ENCODE measurements around the gene PPM1E. TPM values are rescaled to one million over a fixed set of nuclear protein-coding genes. Genes with fewer than 3 reads are reported as not detected.

Gene PPM1E
- total and polyA plus RNA-seq, 2 of the 8 experiments (the other 6 are each of a cell fraction or from before 2014, with no cell fraction given): 5.0 to 10.4 TPM

DNA sequence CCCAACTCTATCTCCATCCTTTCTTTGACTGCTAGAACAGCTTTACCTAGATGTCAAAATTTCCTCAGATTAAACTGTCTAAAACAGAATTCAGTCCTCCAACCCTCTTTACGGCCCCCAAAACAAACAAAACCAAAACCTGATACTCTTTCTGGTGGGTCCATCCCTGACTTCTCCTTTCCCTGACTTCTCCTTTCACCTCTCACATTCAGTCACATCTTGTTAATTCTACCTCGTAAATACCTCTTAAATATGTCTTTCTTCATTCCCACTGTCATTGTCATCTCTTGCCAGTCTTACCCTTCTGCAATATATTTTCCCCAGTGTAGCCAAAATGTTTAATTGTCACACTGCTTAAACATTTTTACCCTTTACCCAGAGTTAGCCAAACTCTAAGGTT, 4.6 kb downstream of the PPM1E start:
- Histone ChIP-seq H4K91ac (replicated peaks; ENCODE audit: insufficient read length, low read length) (no peak overlapping the region), H3K23me2 (ENCODE audit: low read depth, low read length) (peaks cover 2% of the 10 kb centered on the region; the same call in 1 of the 2 replicates), H3K4ac (replicated peaks; ENCODE audit: insufficient read length, low read depth, low read length) (no peak overlapping the region), H4K8ac (ENCODE audit: extremely low read depth, insufficient read depth, low read length) (no peak overlapping the region), H3K4me3 (ENCODE audit: extremely low read depth in 1 of 4, insufficient read depth in 2 of 4, low read depth in 3 of 4, low read length in 4 of 4) (no peak overlapping the region), H3K14ac (ENCODE audit: insufficient read length) (no peak overlapping the region), H3K79me2 (ENCODE audit: control insufficient read depth in 1 of 2, insufficient read depth in 2 of 2, low read length in 2 of 2) (peaks cover 0 to 11% of the 10 kb centered on the region in 2 experiments; a peak in 1 of 4 replicates), H3K23ac (ENCODE audit: insufficient read length) (no peak overlapping the region), H3K27me3 (replicated peaks in 1 of 4; ENCODE audit: control insufficient read depth in 3 of 4, extremely low read depth in 1 of 4, insufficient read depth in 3 of 4, low read length in 3 of 4) (peaks cover 0 to 2% (median 0%) of the 10 kb centered on the region in 4 experiments; a peak in 3 of 7 replicates), H2BK12ac (ENCODE audit: low read depth, low read length) (no peak overlapping the region), H2BK20ac (ENCODE audit: low read length) (no peak overlapping the region), H3K9ac (replicated peaks in 1 of 4; ENCODE audit: extremely low read depth in 1 of 4, low read depth in 3 of 4, low read length in 3 of 4) (no peak overlapping the region), H3K4me1 (replicated peaks in 1 of 4; ENCODE audit: control insufficient read depth in 3 of 4, insufficient read depth in 4 of 4, low read length in 3 of 4) (no peaks in the 10 kb centered on the region; a peak in 1 of 7 replicates), H3K18ac (ENCODE audit: extremely low read depth, low read length) (no peak overlapping the region), H3K4me2 (ENCODE audit: insufficient read depth in 1 of 2, low read depth in 2 of 2, low read length in 2 of 2) (no peak overlapping the region), H4K5ac (ENCODE audit: insufficient read length, low read depth, low read length) (no peak overlapping the region), H2BK120ac (replicated peaks; ENCODE audit: low read depth, low read length) (no peak overlapping the region), H3K36me3 (ENCODE audit: control insufficient read depth in 2 of 4, insufficient read depth in 4 of 4, low read length in 3 of 4) (no peaks in the 10 kb centered on the region), H3K9me3 (ENCODE audit: insufficient read depth in 2 of 2, low read depth in 1 of 2, low read length in 1 of 2) (no peaks in the 10 kb centered on the region), H2AFZ (ENCODE audit: low read length) (no peak overlapping the region), H3K79me1 (ENCODE audit: low read depth, low read length) (no peaks in the 10 kb centered on the region), H2BK15ac (ENCODE audit: low read length) (no peak overlapping the region), H2AK5ac (ENCODE audit: low read depth, low read length) (no peak overlapping the region), H4K20me1 (replicated peaks in 1 of 2; ENCODE audit: control insufficient read depth in 1 of 2, insufficient read depth in 2 of 2, low read length in 2 of 2) (no peaks in the 10 kb centered on the region), H3K56ac (replicated peaks; ENCODE audit: insufficient read length, low read depth, low read length) (no peak overlapping the region), H2BK5ac (ENCODE audit: low read depth, low read length) (no peak overlapping the region), H3K27ac (ENCODE audit: low read depth, low read length) (no peak overlapping the region)
- POLR2A ChIA-PET (ENCODE audit: partially characterized antibody): no interaction called here
- TF ChIP-seq GTF2F1 (IDR thresholded peaks at IDR 0.05; ENCODE audit: borderline replicate concordance, low read depth, low read length) (no peak), KDM1A (IDR thresholded peaks at IDR 0.05; ENCODE audit: borderline replicate concordance, low read length) (no peak), NRF1 (IDR thresholded peaks at IDR 0.05; ENCODE audit: low read depth, low read length) (no peak), TAF7 (optimal IDR thresholded peaks at IDR 0.05; ENCODE audit: borderline replicate concordance, low read depth, low read length) (no peak), CBX8 (IDR thresholded peaks at IDR 0.05; ENCODE audit: borderline replicate concordance, low read depth, low read length) (no peak), FOSL1 (IDR thresholded peaks at IDR 0.05; ENCODE audit: insufficient read depth, low read depth, low read length) (no peak), ASH2L (IDR thresholded peaks at IDR 0.05; ENCODE audit: low read length) (no peak), KDM4A (IDR thresholded peaks at IDR 0.05; ENCODE audit: low read depth, low read length, severe bottlenecking) (no peak), BCL11A (IDR thresholded peaks at IDR 0.05; ENCODE audit: low read depth in 2 of 2, low read length in 2 of 2) (no peak), POLR2AphosphoS5 (IDR thresholded peaks at IDR 0.05; ENCODE audit: low read depth, low read length) (no peak), EGR1 (IDR thresholded peaks at IDR 0.05; ENCODE audit: borderline replicate concordance, low read depth, low read length) (no peak)
- CTCF ChIA-PET (ENCODE audit: partially characterized antibody): interaction anchor here (1.9 kb wide), 1 partner anchor 245 kb away, joined by 5 read pairs; no protein-coding TSS in a partner anchor
- 85 to 100% methylated on average over 1 to 2 of the region's 2 CpGs for WGBS, 2 experiments (ENCODE audit: extremely low coverage in 1 of 2, insufficient coverage in 1 of 2, insufficient read length in 1 of 2, insufficient replicate concordance in 2 of 2, low coverage in 1 of 2, low lambda C conversion rate in 2 of 2, missing lambda C conversion rate in 1 of 2)
- DNase-seq (ENCODE audit: low read depth in 1 of 2, low spot score in 2 of 2): no peak
- no peak for FAIRE-seq

Measured in H1 (cell line).